SK-N-MC (cell line): ENCODE results near the gene UGT2A2.

Experiments used
- EZH2 ChIP-seq: fragments of 200-600 bp; sonication (generic); IDR thresholded peaks from one replicate; pipeline ENCODE4 v1.6.1; 2017; ENCODE audit warnings: antibody characterized with exemption
- POLR2AphosphoS5 ChIP-seq: IDR thresholded peaks from 2 replicates; pipeline ENCODE4 v1.6.1; 2012; ENCODE audit warnings: mild to moderate bottlenecking, low read depth, low read length, borderline replicate concordance

- TF ChIP-seq EZH2 (no peak), POLR2AphosphoS5 (no peak)
Measured at GRCh38 chr4:69610484-69610883, 29.0 kb downstream of the UGT2A2 start.
